Progenitor cell of endocrine pancreas (in vitro differentiated cells): Measurements from ENCODE around the gene MRPL3. TPM values are rescaled to one million over a fixed set of nuclear protein-coding genes. Genes with fewer than 3 reads are reported as not detected.

Experiments used
- DNase-seq: peaks from one replicate; pipeline ENCODE4 v3.0.0; 2021; ENCODE audit warnings: low spot score; ENCODE audit not compliant: unreplicated experiment
- H3K27ac Mint-ChIP-seq: 2 replicates; pipeline ENCODE4 v1.8.0; 2021; ENCODE audit warnings: mild to moderate bottlenecking, moderate library complexity, mixed read lengths
- H3K27me3 Mint-ChIP-seq: 2 replicates; pipeline ENCODE4 v1.8.0; 2021; ENCODE audit warnings: mixed read lengths
- H3K36me3 Mint-ChIP-seq: 2 replicates; pipeline ENCODE4 v1.8.0; 2022; ENCODE audit warnings: mixed read lengths; ENCODE audit not compliant: insufficient read depth
- H3K4me1 Mint-ChIP-seq: 2 replicates; pipeline ENCODE4 v1.8.0; 2021; ENCODE audit warnings: low read depth, mixed read lengths
- H3K4me3 Mint-ChIP-seq: 2 replicates; pipeline ENCODE4 v1.8.0; 2021; ENCODE audit warnings: low read depth, mild to moderate bottlenecking, moderate library complexity, mixed read lengths
- H3K9me3 Mint-ChIP-seq: 2 replicates; pipeline ENCODE4 v1.8.0; 2021; ENCODE audit warnings: low read depth, mixed read lengths
- long read RNA-seq: library from polyadenylated mRNA; unstranded; transcript quantifications from one replicate; pipeline ENCODE4 v2.0.0, GENCODE V29; 2020
- total RNA-seq: library from RNA; stranded (reverse); gene quantifications from 2 replicates; pipeline ENCODE4 v1.2.1, GENCODE V29; 2021
- TF ChIP-seq, protein P1 (sequence below): fragments of 200-600 bp; sonication (generic); IDR thresholded peaks from one replicate; pipeline ENCODE4 v1.5.0; 2021; ENCODE audit warnings: antibody characterized with exemption, mild to moderate bottlenecking; ENCODE audit not compliant: unreplicated experiment

Gene MRPL3
- 83.8 and 90.4 TPM in 2 replicates for total RNA-seq
- long read RNA-seq, transcript MRPL3-201 (10 exons, 1,706 nt) = major isoform, 448 of 477 reads
- long read RNA-seq, partial matches to known transcripts = 9 of 477 reads
- long read RNA-seq, other reads (novel, unspliced or antisense) = 15 of 477 reads

DNA sequence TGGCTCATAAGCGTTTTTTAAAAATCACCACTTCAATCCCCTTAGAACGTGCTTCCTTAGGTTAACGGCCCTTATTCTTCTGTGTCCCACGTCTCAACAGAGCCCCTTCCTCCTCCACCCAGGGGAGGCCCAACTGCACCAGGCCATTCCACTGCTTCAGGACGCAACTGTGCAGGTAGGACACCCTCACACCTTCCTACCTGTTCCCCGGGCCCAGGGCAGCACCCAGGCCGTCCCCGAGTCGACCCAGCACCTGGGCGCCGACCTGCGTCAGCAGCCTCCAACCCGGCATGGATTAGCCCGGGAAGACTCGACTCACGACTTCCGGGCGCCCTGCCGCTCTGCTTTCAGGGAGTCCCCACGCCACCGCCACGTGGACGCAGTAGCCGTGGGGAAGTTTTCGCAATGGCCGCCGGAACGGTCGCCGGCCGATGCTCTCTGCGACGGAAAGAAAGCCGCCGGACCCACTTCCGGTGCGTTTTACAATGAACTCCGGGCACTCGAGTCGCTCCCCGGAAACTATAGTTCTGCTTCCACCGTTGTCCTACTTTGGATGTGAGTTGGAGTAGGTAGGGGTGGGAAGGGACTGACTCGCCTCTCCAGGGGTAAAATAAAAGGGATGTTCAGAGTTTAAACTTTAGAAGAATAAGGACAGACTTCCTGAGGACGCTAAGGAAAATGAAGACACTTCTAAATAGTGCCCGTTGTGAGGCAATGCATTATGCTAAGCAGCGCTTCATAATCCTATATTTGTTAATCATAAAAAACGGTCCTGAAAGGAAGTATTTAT, at the start of gene MRPL3:
Gene MRPL3, minus strand, starts transcription at position 442 of the 790 bp plus-strand sequence. Its CDS starts 150 bp downstream, at position 292.
- Mint-ChIP-seq H3K9me3 (no peaks in the 10 kb centered on the region), H3K36me3 (peaks cover 6% of the 10 kb centered on the region), H3K27ac (peak within 1 kb of the TSS; percentile 98), H3K27me3 (peaks cover 29% of the 10 kb centered on the region), H3K4me3 (peak within 1 kb of the TSS; percentile 99), H3K4me1 (peaks cover 11% of the 10 kb centered on the region)
- TF ChIP-seq, protein P1, sequence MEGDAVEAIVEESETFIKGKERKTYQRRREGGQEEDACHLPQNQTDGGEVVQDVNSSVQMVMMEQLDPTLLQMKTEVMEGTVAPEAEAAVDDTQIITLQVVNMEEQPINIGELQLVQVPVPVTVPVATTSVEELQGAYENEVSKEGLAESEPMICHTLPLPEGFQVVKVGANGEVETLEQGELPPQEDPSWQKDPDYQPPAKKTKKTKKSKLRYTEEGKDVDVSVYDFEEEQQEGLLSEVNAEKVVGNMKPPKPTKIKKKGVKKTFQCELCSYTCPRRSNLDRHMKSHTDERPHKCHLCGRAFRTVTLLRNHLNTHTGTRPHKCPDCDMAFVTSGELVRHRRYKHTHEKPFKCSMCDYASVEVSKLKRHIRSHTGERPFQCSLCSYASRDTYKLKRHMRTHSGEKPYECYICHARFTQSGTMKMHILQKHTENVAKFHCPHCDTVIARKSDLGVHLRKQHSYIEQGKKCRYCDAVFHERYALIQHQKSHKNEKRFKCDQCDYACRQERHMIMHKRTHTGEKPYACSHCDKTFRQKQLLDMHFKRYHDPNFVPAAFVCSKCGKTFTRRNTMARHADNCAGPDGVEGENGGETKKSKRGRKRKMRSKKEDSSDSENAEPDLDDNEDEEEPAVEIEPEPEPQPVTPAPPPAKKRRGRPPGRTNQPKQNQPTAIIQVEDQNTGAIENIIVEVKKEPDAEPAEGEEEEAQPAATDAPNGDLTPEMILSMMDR = no peak
- peak; percentile 69 for DNase-seq

- Mint-ChIP-seq H3K4me3 (no peak overlapping the region), H3K9me3 (no peaks in the 10 kb centered on the region), H3K27me3 (no peaks in the 10 kb centered on the region)
These were observed 49.0 kb upstream of the MRPL3 start for GRCh38 chr3:131551761-131552160.

DNA sequence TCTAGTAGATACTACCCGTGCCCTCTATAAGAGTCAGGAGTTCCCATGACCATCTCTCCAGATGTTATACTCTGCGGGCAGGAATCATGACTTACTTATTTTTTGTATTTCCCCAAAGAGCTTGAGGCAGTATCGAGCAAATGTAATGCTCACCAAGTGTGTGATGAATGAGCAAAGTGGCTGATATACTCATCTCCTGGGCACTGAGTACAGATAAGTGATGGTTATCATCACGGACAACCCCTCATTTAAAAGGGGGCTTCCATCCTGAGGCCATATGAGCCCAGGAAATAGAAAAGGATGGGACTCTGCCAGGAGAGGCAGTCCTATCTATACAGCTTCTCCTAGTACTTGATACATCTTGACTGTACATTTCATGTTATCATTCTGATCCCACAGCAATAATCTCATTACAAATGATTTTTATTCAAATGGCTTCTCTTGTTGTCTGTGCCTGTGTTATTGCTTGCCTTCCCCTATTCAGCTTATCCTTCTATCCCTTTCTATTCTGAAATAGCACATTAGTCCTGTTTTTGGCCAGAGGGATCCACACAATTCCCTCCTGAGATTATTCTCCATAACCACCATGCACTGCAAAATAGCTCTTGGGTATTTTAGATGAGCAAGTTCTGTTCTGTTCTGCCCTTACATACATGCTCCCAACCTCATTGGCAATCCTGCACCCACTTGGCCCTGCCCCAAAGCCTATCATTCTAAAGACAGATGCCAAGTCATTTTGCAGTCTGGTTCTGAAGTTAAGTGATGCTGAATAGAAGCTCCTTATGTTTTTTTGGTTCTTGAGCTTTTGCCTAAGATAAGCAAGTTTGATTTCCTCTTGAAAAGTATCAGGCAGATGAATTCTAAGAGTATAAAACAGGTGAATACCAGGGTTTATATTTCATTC, 48.0 kb upstream of the MRPL3 start:
- no peaks in the 10 kb centered on the region for H3K36me3 Mint-ChIP-seq
- H3K9me3 Mint-ChIP-seq = no peaks in the 10 kb centered on the region
- TF ChIP-seq, protein P1 = no peak
- no peaks in the 10 kb centered on the region for H3K27me3 Mint-ChIP-seq
- H3K4me1 Mint-ChIP-seq = peaks cover 10% of the 10 kb centered on the region
- H3K27ac Mint-ChIP-seq = no peak overlapping the region
- DNase-seq = no peak
- no peak overlapping the region for H3K4me3 Mint-ChIP-seq

More at GRCh38 chr3:131551761-131552160, 49.0 kb upstream of the MRPL3 start:
- no peak for DNase-seq
- Mint-ChIP-seq H3K27ac (no peak overlapping the region), H3K4me1 (peaks cover 14% of the 10 kb centered on the region), H3K36me3 (no peaks in the 10 kb centered on the region)
- TF ChIP-seq, protein P1 = no peak

DNA sequence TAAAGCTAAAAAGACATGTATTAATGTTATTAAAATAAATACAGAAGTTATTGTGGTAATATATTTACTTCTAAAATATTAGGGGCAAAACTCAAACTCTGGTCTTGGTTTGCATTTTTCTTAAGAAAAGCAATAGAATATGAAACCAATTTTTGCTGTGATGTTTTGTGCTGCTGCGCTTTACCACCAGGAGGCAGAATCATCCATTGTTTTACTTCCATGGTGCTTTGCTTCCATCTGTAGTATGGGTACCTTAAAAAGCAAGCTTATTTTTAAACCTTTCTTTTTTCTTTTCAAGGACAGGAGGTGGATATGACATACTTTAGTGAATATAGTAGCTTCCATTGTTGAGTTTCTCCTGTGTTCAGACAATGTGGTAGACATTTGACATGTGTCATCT, 46.6 kb upstream of the MRPL3 start:
- H3K27me3 Mint-ChIP-seq = no peaks in the 10 kb centered on the region
- H3K4me3 Mint-ChIP-seq = no peak overlapping the region
- H3K36me3 Mint-ChIP-seq = no peaks in the 10 kb centered on the region
- TF ChIP-seq, protein P1 = peak; percentile 32
- peaks cover 10% of the 10 kb centered on the region for H3K4me1 Mint-ChIP-seq
- DNase-seq = no peak
- no peak overlapping the region for H3K27ac Mint-ChIP-seq
- no peaks in the 10 kb centered on the region for H3K9me3 Mint-ChIP-seq

DNA sequence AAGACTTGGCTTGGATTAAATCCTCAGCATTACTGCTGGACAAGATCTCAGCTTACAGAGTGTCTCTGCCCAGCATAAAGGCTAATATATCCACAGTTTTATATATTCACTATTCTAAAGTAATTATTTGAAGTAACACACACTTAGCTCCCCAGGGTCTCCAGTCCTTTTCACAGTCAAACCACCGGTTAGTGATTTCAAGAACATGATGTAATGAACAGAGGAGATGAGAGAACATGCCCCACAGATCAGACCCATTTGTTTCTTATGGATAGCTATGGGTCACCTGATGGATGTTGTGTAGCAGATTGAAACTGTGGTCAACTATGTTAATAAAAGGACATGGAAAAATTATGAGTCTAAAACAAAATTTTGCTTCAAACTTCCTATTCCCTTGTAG, 44.8 kb upstream of the MRPL3 start:
- H3K9me3 Mint-ChIP-seq = no peaks in the 10 kb centered on the region
- H3K27me3 Mint-ChIP-seq = no peaks in the 10 kb centered on the region
- H3K27ac Mint-ChIP-seq = no peak overlapping the region
- peaks cover 3% of the 10 kb centered on the region for H3K4me1 Mint-ChIP-seq
- H3K4me3 Mint-ChIP-seq = no peak overlapping the region
- no peaks in the 10 kb centered on the region for H3K36me3 Mint-ChIP-seq
- no peak for DNase-seq
- TF ChIP-seq, protein P1 = no peak
